ENCODE results near the gene FAM114A1.

FAM114A1 gene

GRCh38 chr4:38873290-38873944 is 5.8 kb downstream of the FAM114A1 start:
- TF ChIP-seq CTCF (IDR thresholded peaks at IDR 0.05; ENCODE audit: low read length, missing control alignments): peak; percentile 5
- DNase-seq (ENCODE audit: low read depth): no peak
- H3K4me3 ChIP-seq (replicated peaks; ENCODE audit: low read depth, low read length): no peak overlapping the region

DNA sequence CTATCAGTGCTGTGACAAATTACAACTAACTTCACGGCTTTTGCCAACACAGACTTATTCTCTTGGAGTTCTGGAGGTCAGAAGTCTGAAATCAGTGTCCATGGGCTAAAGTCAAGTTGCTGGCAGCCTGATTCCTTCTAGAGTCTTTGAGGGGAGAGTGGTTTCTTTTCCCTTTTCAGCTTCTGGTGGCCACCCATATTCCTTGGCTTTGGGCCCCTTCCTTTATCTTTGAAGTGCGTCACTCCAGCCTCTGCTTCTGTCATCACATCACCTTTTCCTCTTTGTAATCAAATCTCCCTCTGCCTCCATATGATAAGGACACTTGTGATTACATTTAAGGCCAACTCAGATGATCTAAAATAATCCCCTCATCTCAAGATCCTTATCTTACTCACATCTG is 9.0 kb downstream of the FAM114A1 start:
- no peak overlapping the region for H3K4me3 ChIP-seq (replicated peaks; ENCODE audit: low read depth, low read length)
- no peak for DNase-seq (ENCODE audit: low read depth)
- TF ChIP-seq CTCF (IDR thresholded peaks at IDR 0.05; ENCODE audit: low read length, missing control alignments): no peak

DNA sequence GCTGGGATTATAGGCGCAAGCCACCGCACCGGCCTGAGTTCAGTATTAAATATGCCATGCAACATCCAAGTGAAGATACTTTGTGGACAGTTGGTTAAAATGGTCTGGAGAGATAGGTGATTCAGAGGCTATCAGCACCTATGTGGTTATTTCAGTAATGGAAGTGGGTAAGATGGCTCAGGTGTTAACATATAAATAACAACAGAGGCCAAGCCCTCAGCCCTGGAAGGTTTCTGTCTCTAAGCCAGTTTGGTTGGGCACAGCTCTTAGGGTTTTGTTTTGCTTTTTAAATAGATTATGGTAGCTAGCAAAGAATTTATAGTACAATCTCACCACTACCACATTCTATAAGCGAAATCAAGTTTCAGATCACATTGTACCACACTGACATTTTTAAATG is 16.6 kb downstream of the FAM114A1 start:
- TF ChIP-seq CTCF (IDR thresholded peaks at IDR 0.05; ENCODE audit: low read length, missing control alignments): no peak
- H3K4me3 ChIP-seq (replicated peaks; ENCODE audit: low read depth, low read length): no peak overlapping the region
- no peak for DNase-seq (ENCODE audit: low read depth)

- TF ChIP-seq CTCF (IDR thresholded peaks at IDR 0.05; ENCODE audit: low read length, missing control alignments): no peak
- no peak overlapping the region for H3K4me3 ChIP-seq (replicated peaks; ENCODE audit: low read depth, low read length)
- DNase-seq (ENCODE audit: low read depth): peak; percentile 87
These were observed 21.5 kb downstream of the FAM114A1 start for GRCh38 chr4:38889143-38889542.

- TF ChIP-seq CTCF (IDR thresholded peaks at IDR 0.05; ENCODE audit: low read length, missing control alignments): no peak
- H3K4me3 ChIP-seq (replicated peaks; ENCODE audit: low read depth, low read length): no peak overlapping the region
- no peak for DNase-seq (ENCODE audit: low read depth)
These were observed 23.7 kb downstream of the FAM114A1 start for GRCh38 chr4:38891051-38891983.

DNA sequence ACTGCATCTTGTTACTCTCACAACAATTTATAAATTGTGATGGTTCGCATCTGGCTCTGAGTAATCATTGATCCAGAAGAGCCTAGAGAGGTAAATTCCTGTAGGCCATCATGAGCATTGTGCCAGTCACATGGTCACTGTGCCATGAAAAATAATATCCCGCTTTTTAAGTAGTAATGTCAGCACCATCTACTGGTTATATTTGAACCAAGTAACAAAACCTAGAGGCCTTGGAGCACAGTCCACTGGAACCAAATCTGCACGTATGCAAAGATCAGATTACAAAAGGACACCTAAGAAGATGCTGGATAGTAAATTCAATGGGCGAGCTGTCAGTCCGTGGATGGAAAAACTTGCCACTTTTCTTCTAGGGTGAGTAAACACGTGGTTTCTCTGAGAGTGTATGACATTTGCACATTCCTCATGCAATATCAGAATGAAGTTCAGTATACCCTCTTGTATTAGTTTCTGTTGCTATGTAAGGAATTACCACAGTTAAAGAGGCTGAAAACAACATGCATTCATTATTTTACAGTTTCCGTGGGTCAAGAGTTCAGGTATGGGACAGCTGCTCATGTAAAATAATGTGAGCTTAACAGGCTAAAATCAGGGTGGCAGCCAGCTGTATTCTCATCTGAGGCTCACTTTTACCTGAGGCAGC is 26.8 kb downstream of the FAM114A1 start:
- TF ChIP-seq CTCF (IDR thresholded peaks at IDR 0.05; ENCODE audit: low read length, missing control alignments): no peak
- H3K4me3 ChIP-seq (replicated peaks; ENCODE audit: low read depth, low read length): no peak overlapping the region
- no peak for DNase-seq (ENCODE audit: low read depth)

All from fibroblast of pulmonary artery (primary cell).